GM18505 (cell line): Measurements from ENCODE around the gene GARNL3.

ENCODE experiments used
- ATAC-seq: cut with Tn5 transposase; IDR thresholded peaks from one replicate; pipeline ENCODE4 v1.9.1; 2021; ENCODE audit not compliant: unreplicated experiment
- POLR2A ChIP-seq: IDR thresholded peaks from 4 replicates; pipeline ENCODE4 v1.6.1; 2011; ENCODE audit warnings: borderline replicate concordance; ENCODE audit not compliant: insufficient read depth, insufficient read length; ENCODE audit errors: extremely low read depth

Gene GARNL3

GRCh38 chr9:127347831-127348776, 83.5 kb downstream of the GARNL3 start:
- ATAC-seq: no peak
- TF ChIP-seq POLR2A: no peak

GRCh38 chr9:127349483-127350113, 85.0 kb downstream of the GARNL3 start:
- ATAC-seq: no peak

GRCh38 chr9:127351182-127352166, 86.9 kb downstream of the GARNL3 start:
- ATAC-seq: no peak
- TF ChIP-seq POLR2A: no peak

More at GRCh38 chr9:127349483-127350113, 85.0 kb downstream of the GARNL3 start:
- no peak for TF ChIP-seq POLR2A

- no peak for ATAC-seq
- no peak for TF ChIP-seq POLR2A
Observed at GRCh38 chr9:127353882-127354281, 89.3 kb downstream of the GARNL3 start.

GRCh38 chr9:127356906-127357305, 92.3 kb downstream of the GARNL3 start:
- TF ChIP-seq POLR2A: no peak

GRCh38 chr9:127358023-127358535, 93.5 kb downstream of the GARNL3 start:
- no peak for TF ChIP-seq POLR2A
- no peak for ATAC-seq

More at GRCh38 chr9:127356906-127357305, 92.3 kb downstream of the GARNL3 start:
- ATAC-seq: no peak

DNA sequence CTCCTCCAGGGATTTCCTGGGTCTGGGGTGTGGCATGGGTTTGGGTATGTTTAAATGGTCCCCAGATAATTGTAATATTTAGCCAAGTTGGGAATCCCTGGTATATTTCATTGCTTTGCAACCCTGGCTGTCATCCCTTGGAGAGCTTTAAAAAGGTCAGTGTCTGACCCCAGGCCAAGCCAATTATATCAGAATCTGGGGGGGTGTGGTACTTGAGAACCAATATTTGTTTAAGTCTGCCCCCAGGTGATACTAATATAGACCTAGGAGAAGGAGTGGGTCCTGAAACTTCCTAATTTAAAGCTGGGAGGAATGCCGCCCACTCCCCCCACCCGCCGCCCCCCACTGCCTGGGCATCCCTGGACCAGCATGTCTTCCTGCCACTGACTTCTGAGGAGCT, 94.2 kb downstream of the GARNL3 start:
- TF ChIP-seq POLR2A: no peak
- no peak for ATAC-seq

GRCh38 chr9:127360250-127360649, 95.7 kb downstream of the GARNL3 start:
- no peak for TF ChIP-seq POLR2A
- ATAC-seq: no peak

DNA sequence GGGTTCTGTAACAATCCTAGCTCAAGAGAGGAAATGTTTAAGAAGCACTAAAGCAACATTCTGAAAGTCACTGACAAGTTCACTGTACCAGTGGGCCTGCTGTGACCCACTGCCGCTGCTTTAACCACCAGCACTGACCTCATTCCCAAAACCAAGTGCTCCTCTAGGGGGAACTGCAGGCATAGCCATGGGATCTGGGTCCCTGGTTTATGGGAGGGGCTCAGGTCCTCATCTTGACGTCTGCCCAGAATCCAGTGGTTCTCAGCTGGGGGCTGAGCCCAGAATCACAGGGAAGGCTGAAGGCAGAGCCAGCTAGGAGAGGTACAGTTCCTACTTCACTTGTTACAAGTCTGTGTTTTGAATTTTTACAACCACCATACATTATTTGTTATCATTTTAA, 96.3 kb downstream of the GARNL3 start:
- TF ChIP-seq POLR2A: no peak
- ATAC-seq: no peak

DNA sequence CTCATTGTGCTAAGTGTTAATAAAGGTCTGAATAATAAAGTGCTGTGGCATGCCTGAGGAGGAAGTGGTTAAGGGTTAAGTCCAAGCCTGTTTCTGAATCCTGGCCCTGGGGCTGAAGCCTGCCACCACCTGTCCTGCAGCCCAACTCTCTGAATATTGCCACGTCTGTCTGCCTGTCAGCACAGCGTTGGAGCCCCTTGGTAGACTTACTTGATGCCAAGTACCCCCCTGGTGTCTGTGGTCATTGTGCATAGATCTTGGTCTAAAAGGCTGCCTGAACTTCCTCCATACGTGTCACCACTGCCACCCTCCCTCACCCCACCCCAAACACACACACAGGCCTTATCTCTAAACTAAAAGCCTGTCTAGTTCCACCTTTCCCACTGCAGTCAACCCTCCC, 97.0 kb downstream of the GARNL3 start:
- no peak for TF ChIP-seq POLR2A
- ATAC-seq: no peak

GRCh38 chr9:127362829-127363228, 98.3 kb downstream of the GARNL3 start:
- ATAC-seq: no peak
- TF ChIP-seq POLR2A: no peak

DNA sequence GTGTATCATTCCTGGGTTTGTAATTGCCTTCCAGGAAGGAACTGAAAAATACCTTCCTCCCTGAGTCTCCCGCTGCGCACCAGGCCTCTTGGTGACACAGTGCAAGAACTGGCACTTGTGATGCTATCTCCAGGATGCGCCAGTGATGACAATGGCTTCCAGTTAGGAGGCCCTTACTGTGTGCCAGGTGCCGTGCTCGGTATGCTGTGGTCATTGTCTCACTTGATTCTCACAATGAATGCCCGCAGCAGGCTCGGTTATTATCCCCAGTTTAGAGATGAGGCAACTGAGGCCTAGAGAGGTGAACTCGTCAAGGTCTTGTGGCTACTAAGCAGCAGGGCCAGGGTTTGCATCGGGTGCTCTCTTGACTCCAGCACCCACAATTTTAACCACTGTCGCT, 100.9 kb downstream of the GARNL3 start:
- ATAC-seq: no peak
- no peak for TF ChIP-seq POLR2A

GRCh38 chr9:127366594-127366993, 102.0 kb downstream of the GARNL3 start:
- no peak for ATAC-seq
- no peak for TF ChIP-seq POLR2A

DNA sequence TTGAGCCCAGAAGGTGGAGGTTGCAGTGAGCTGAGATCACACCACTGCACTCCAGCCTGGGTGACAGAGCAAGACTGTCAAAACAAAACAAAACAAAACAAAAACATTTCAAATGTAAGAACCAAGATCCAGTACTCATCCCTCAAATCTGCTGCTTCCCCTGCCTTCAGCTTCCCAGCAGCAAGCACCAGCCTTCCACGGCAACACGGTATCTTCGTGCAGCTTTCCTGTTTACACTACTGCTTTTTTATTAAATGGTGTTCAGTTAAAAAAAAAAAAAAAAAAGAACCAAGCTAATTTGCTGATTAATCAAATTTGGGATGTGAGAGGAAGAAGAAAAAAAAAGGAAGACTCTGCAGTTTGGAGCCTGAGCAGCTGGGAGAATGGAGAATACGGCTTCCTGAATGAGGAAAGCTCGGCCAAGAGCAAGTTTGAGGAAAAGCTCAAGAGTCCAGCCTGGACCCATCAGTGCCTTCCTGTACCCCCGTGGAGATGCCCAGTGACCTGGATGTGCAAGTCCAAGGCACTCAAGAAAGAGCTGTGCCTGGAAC, 104.4 kb downstream of the GARNL3 start:
- TF ChIP-seq POLR2A: no peak
- ATAC-seq: no peak
